ENCODE measurements around the gene GTF3C1. TPM values are rescaled to one million over a fixed set of nuclear protein-coding genes. Genes with fewer than 3 reads are reported as not detected.

GTF3C1 gene
- total and polyA plus RNA-seq, 4 donors: 15.3 to 28.0 (median 22.2) TPM

DNA sequence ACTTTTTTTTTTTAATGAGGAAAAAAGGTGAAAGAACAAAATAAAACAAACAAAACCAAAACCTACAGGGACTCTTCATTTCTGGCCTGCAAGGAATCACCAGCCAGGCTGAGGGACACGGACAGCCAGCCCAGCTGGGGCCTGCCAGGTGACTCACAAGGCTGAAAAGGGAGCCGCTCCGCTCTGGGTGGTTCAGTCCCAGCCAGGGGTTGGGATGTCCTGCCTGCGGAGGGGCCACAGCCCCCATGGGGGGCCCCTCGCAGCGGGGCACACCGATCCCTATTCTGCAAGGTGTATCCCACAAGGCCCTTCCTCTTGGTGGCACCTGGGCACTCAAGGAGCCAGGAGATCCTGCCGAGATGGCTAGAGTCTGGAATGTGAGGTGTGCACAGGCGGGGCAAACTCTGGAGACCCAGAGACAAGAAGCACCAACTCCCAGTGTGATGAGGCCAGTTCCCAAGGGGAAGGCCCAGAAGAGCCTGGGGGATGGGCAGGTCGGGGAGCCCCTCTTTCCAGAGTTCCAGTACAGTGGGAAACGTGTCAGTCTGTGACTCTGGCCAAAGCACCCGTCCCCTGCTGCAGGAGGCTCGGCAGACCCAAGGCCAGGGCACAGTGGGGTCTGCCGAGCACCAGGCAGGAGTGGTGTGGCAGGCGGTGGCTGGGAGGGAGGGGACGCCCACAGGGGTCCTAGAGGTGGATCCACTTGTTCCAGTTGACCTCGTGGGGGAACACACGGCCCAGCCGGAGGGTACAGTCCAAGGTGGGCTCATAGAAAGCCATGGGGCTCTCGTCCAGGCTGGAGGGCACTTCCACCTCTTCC is 88.8 kb downstream of the GTF3C1 start:
- TF ChIP-seq GABPA (IDR thresholded peaks at IDR 0.05 in 1 of 2, conservative IDR thresholded peaks at IDR 0.05 in 1 of 2) (no peak), HNF4G (IDR thresholded peaks at IDR 0.05) (no peak), CTCF (IDR thresholded peaks at IDR 0.05; ENCODE audit: low read depth, low read length, missing input control) (no peak), NR2F2 (IDR thresholded peaks at IDR 0.05) (no peak), ZBTB33 (IDR thresholded peaks at IDR 0.05) (no peak), RXRA (IDR thresholded peaks at IDR 0.05) (no peak), RAD21 (IDR thresholded peaks at IDR 0.05) (no peak), JUND (IDR thresholded peaks at IDR 0.05) (no peak), HNF4A (conservative IDR thresholded peaks at IDR 0.05) (no peak), FOXA1 (IDR thresholded peaks at IDR 0.05) (no peak), FOXA2 (IDR thresholded peaks at IDR 0.05) (no peak), EGR1 (IDR thresholded peaks at IDR 0.05; ENCODE audit: low read depth in 2 of 2) (no peak), TAF1 (conservative IDR thresholded peaks at IDR 0.05) (no peak)
- TF ChIP-seq, protein P1, sequence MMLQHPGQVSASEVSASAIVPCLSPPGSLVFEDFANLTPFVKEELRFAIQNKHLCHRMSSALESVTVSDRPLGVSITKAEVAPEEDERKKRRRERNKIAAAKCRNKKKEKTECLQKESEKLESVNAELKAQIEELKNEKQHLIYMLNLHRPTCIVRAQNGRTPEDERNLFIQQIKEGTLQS (IDR thresholded peaks at IDR 0.05): no peak
- Histone ChIP-seq H3K9me3 (ENCODE audit: control insufficient read depth in 4 of 4, low read length in 3 of 4) (no peaks in the 10 kb centered on the region), H3K36me3 (ENCODE audit: control insufficient read depth in 4 of 4, insufficient read depth in 3 of 4, low read depth in 1 of 4, low read length in 3 of 4) (peaks cover 12 to 54% (median 21%) of the 10 kb centered on the region in 4 donors), H3K4me3 (ENCODE audit: low read depth in 1 of 3, low read length in 3 of 3) (no peak overlapping the region), H3K9ac (ENCODE audit: low read depth in 1 of 2, low read length in 2 of 2) (no peak overlapping the region), H3K4me1 (ENCODE audit: control insufficient read depth in 4 of 4, insufficient read depth in 4 of 4, low read length in 3 of 4) (no peaks in the 10 kb centered on the region), H3K27me3 (ENCODE audit: control insufficient read depth in 4 of 4, insufficient read depth in 4 of 4, low read length in 3 of 4) (no peaks in the 10 kb centered on the region), H3K27ac (ENCODE audit: low read depth in 1 of 2, low read length in 2 of 2) (no peak overlapping the region)
- WGBS: 89% methylated on average over 20 of the region's 20 CpGs
- no peak for DNase-seq (ENCODE audit: low spot score)

DNA sequence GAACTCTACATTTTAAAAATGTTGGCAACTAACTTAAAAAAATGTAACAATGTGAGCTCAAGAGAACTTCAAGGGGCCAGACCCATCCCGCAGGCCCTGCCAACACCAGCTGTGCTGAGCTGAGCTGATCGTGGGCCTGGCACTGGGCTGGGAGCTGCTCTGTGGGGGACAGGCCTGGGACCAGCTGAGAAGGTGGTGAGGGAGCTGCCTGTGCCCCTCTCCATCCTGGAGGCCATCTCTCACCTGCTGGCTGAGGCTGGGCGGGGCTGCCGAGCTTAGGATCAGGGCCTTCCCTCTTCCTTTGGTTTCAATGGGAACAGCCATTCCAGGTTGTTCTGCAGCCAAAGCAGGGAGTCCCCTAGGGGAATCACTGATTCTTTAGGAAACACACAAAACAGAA is 89.5 kb downstream of the GTF3C1 start:
- no peak overlapping the region for H3K4me3 ChIP-seq (ENCODE audit: low read depth in 1 of 3, low read length in 3 of 3)
- TF ChIP-seq YY1 (IDR thresholded peaks at IDR 0.05) (no peak), FOXA2 (IDR thresholded peaks at IDR 0.05) (no peak)
- TF ChIP-seq, protein P2, sequence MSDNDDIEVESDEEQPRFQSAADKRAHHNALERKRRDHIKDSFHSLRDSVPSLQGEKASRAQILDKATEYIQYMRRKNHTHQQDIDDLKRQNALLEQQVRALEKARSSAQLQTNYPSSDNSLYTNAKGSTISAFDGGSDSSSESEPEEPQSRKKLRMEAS (IDR thresholded peaks at IDR 0.05): no peak
- no peak overlapping the region for H3K9ac ChIP-seq (ENCODE audit: low read depth in 1 of 2, low read length in 2 of 2)
- 90% methylated on average over 4 of the region's 4 CpGs for WGBS
- no peaks in the 10 kb centered on the region for H3K27me3 ChIP-seq (ENCODE audit: control insufficient read depth in 4 of 4, insufficient read depth in 4 of 4, low read length in 3 of 4)
- no peaks in the 10 kb centered on the region for H3K9me3 ChIP-seq (ENCODE audit: control insufficient read depth in 4 of 4, low read length in 3 of 4)
- peaks cover 0 to 1% (median 0%) of the 10 kb centered on the region in 4 donors for H3K4me1 ChIP-seq (ENCODE audit: control insufficient read depth in 4 of 4, insufficient read depth in 4 of 4, low read length in 3 of 4)
- H3K27ac ChIP-seq (ENCODE audit: low read depth in 1 of 2, low read length in 2 of 2): no peak overlapping the region
- peaks cover 6 to 49% (median 18%) of the 10 kb centered on the region in 4 donors for H3K36me3 ChIP-seq (ENCODE audit: control insufficient read depth in 4 of 4, insufficient read depth in 3 of 4, low read depth in 1 of 4, low read length in 3 of 4)
- no peak for DNase-seq (ENCODE audit: low spot score)

Data from liver (tissue), 9 donors.